OCI-LY7 (cell line): Measurements from ENCODE around the gene BANF1. TPM values are rescaled to one million over a fixed set of nuclear protein-coding genes. Genes with fewer than 3 reads are reported as not detected.

Source experiments
- BruUV-seq: library from RNA; stranded (reverse); fragments of 400-500 nt; replicated peaks from 2 replicates; lab custom pipeline; 2021; lab: Mats Ljungman, UMichigan
- CTCF ChIA-PET: fragments of 300-600 bp; sonication (Branson Sonifier 250); formaldehyde crosslinking; loops from one replicate; lab custom pipeline; 2022; ENCODE audit warnings: antibody characterized with exemption; ENCODE audit not compliant: unreplicated experiment; lab: Charles Lee
- POLR2A ChIA-PET: fragments of 300-600 bp; sonication (Branson Sonifier 250); formaldehyde crosslinking; loops from one replicate; lab custom pipeline; 2022; ENCODE audit warnings: antibody characterized with exemption; lab: Charles Lee
- DNase-seq: peaks from one replicate; pipeline ENCODE4 v3.0.0-alpha.2; 2015; ENCODE audit warnings: low spot score
- H2AFZ ChIP-seq: fragments of 200-600 bp; sonication (generic), shearing (Covaris generic); 2 replicates; pipeline ENCODE4 v1.6.1; 2014; ENCODE audit warnings: mild to moderate bottlenecking, antibody characterized with exemption, low read length, moderate library complexity
- H3K27ac ChIP-seq: fragments of 200-600 bp; sonication (generic); 2 replicates; pipeline ENCODE4 v1.5.1; 2014; ENCODE audit warnings: mixed run types, low read depth, mild to moderate bottlenecking, moderate library complexity, low read length, inconsistent platforms; ENCODE audit not compliant: poor library complexity, severe bottlenecking
- H3K36me3 ChIP-seq: fragments of 200-600 bp; sonication (generic); 2 replicates; pipeline ENCODE4 v1.6.1; 2014; ENCODE audit warnings: mild to moderate bottlenecking, antibody characterized with exemption, low read length, moderate library complexity, mixed read lengths; ENCODE audit not compliant: insufficient read depth
- H3K4me1 ChIP-seq: fragments of 200-600 bp; sonication (generic); 2 replicates; pipeline ENCODE4 v1.5.1; 2014; ENCODE audit warnings: mild to moderate bottlenecking, low read length; ENCODE audit not compliant: insufficient read depth, poor library complexity, severe bottlenecking
- H3K4me2 ChIP-seq: fragments of 200-600 bp; sonication (generic); 2 replicates; pipeline ENCODE4 v1.6.1; 2014; ENCODE audit warnings: mild to moderate bottlenecking, low read length
- H3K4me3 ChIP-seq: fragments of 200-600 bp; sonication (generic); 2 replicates; pipeline ENCODE4 v1.5.1; 2014; ENCODE audit warnings: mild to moderate bottlenecking, low read depth, low read length; ENCODE audit not compliant: poor library complexity, severe bottlenecking
- H3K79me2 ChIP-seq: fragments of 200-600 bp; sonication (generic); 2 replicates; pipeline ENCODE4 v1.6.1; 2016; ENCODE audit warnings: low read depth, mild to moderate bottlenecking, low read length, moderate library complexity, mixed read lengths; ENCODE audit not compliant: insufficient read depth
- H3K9me2 ChIP-seq: fragments of 200-600 bp; sonication (generic); 2 replicates; pipeline ENCODE4 v1.6.1; 2016; ENCODE audit warnings: mild to moderate bottlenecking, low read length, mixed read lengths; ENCODE audit not compliant: insufficient read depth
- H3K9me3 ChIP-seq: fragments of 200-600 bp; sonication (generic); 2 replicates; pipeline ENCODE4 v1.6.1; 2014; ENCODE audit warnings: mild to moderate bottlenecking, mixed run types, low read length, mixed read lengths
- H4K20me1 ChIP-seq: fragments of 200-600 bp; sonication (generic); 2 replicates; pipeline ENCODE4 v1.6.1; 2014; ENCODE audit warnings: mild to moderate bottlenecking, antibody characterized with exemption, low read length, moderate library complexity, mixed read lengths; ENCODE audit not compliant: insufficient read depth
- EZH2phosphoT487 ChIP-seq: fragments of 200-600 bp; sonication (generic); IDR thresholded peaks from 2 replicates; pipeline ENCODE4 v1.6.1; 2018; ENCODE audit warnings: low read depth, borderline replicate concordance, mild to moderate bottlenecking, mixed run types, antibody characterized with exemption, low read length, moderate library complexity, mixed read lengths
- intact Hi-C: fragments of 100-400 bp; cut with micrococcal nuclease; formaldehyde crosslinking; loops from one replicate; pipeline ENCODE4 v1.10.0; 2022; ENCODE audit not compliant: unreplicated experiment
- total RNA-seq, 2 experiments: library from RNA; depleted of rRNA in 1 of 2; stranded (reverse); fragments of >200 nt in 1 of 2; shearing (Covaris generic) in 1 of 2; gene quantifications; 2 replicates each; pipeline ENCODE4 v1.2.3, GENCODE V29; 2014 to 2022
- TF ChIP-seq, protein P1 (sequence below): fragments of 200-600 bp; sonication (generic); conservative IDR thresholded peaks from 2 replicates; pipeline ENCODE4 v1.5.1; 2014; ENCODE audit warnings: mild to moderate bottlenecking, antibody characterized with exemption, low read length, moderate library complexity, mixed read lengths

BANF1 gene
- total RNA-seq, 2 experiments from 2014 or later, result 82.2 to 317 TPM

DNA sequence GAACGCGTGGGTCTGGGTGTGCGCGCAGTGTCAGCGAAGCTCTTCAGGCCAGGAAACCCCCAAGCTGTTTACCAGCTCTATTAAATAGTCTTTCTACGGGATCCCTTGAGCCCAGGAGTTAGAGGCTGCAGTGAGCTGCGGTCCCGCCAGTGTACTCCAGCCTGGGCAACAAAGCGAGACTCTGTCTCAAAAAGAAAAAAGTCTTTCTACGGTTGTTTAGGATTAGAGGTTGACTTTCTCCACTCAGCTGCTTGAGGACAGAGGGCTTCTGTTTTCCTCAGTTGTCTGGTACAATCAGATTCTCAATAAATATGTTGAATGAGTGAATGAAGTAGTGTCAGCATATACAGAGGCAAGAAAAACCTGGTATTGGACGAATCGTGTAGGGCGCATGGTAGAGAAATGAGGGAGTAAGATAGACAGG, 40.1 kb upstream of the BANF1 start:
- Histone ChIP-seq H3K4me2 (peak overlapping the region; percentile 100), H3K9me2 (no peaks in the 10 kb centered on the region), H3K4me1 (peaks cover 18% of the 10 kb centered on the region), H3K36me3 (peaks cover 35% of the 10 kb centered on the region), H3K79me2 (peaks cover 27% of the 10 kb centered on the region), H2AFZ (no peak overlapping the region), H3K4me3 (peak overlapping the region; percentile 89), H3K9me3 (no peaks in the 10 kb centered on the region), H3K27ac (no peak overlapping the region), H4K20me1 (peaks cover 7% of the 10 kb centered on the region; the same call in 1 of the 2 replicates)
- BruUV-seq, result TSS peak; percentile 64
- TF ChIP-seq, protein P1, sequence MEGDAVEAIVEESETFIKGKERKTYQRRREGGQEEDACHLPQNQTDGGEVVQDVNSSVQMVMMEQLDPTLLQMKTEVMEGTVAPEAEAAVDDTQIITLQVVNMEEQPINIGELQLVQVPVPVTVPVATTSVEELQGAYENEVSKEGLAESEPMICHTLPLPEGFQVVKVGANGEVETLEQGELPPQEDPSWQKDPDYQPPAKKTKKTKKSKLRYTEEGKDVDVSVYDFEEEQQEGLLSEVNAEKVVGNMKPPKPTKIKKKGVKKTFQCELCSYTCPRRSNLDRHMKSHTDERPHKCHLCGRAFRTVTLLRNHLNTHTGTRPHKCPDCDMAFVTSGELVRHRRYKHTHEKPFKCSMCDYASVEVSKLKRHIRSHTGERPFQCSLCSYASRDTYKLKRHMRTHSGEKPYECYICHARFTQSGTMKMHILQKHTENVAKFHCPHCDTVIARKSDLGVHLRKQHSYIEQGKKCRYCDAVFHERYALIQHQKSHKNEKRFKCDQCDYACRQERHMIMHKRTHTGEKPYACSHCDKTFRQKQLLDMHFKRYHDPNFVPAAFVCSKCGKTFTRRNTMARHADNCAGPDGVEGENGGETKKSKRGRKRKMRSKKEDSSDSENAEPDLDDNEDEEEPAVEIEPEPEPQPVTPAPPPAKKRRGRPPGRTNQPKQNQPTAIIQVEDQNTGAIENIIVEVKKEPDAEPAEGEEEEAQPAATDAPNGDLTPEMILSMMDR, result no peak
- TF ChIP-seq EZH2phosphoT487, result no peak
- ChIA-PET POLR2A (interaction anchor here (0.6 kb wide), 2 partner anchors 105 to 396 kb away, joined by 5 to 6 read pairs; no protein-coding TSS in a partner anchor), CTCF (no interaction called here)
- intact Hi-C loops, result no loop called here
- no peak for DNase-seq

DNA sequence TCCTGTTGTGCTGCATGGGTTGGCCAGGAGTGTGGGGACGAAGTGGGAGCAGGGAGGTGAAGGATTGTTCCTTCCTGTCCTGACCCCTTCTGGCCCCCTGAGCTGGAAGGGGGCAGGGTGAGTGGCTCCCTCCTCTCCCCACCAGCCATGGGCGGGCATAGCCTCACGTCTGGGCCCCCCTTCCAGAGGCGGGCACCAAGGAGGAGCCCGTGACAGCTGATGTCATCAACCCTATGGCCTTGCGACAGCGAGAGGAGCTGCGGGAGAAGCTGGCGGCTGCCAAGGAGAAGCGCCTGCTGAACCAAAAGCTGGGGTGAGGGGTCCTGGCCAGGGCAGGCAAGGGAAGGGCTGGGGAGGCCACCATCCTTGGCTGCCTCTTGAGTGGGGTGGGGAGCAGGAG, 37.4 kb upstream of the BANF1 start:
- Histone ChIP-seq H3K36me3 (peaks cover 58% of the 10 kb centered on the region), H3K9me2 (no peaks in the 10 kb centered on the region), H3K9me3 (no peaks in the 10 kb centered on the region), H3K4me2 (no peak overlapping the region), H3K4me3 (no peak overlapping the region), H4K20me1 (peaks cover 7% of the 10 kb centered on the region; the same call in 1 of the 2 replicates), H3K27ac (no peak overlapping the region), H3K4me1 (peaks cover 16% of the 10 kb centered on the region), H3K79me2 (peaks cover 27% of the 10 kb centered on the region), H2AFZ (no peak overlapping the region)
- no peak for DNase-seq
- intact Hi-C loops, result no loop called here
- ChIA-PET POLR2A (no interaction called here), CTCF (no interaction called here)
- TF ChIP-seq, protein P1, result no peak
- TF ChIP-seq EZH2phosphoT487, result no peak
- BruUV-seq, result no TSS peak

DNA sequence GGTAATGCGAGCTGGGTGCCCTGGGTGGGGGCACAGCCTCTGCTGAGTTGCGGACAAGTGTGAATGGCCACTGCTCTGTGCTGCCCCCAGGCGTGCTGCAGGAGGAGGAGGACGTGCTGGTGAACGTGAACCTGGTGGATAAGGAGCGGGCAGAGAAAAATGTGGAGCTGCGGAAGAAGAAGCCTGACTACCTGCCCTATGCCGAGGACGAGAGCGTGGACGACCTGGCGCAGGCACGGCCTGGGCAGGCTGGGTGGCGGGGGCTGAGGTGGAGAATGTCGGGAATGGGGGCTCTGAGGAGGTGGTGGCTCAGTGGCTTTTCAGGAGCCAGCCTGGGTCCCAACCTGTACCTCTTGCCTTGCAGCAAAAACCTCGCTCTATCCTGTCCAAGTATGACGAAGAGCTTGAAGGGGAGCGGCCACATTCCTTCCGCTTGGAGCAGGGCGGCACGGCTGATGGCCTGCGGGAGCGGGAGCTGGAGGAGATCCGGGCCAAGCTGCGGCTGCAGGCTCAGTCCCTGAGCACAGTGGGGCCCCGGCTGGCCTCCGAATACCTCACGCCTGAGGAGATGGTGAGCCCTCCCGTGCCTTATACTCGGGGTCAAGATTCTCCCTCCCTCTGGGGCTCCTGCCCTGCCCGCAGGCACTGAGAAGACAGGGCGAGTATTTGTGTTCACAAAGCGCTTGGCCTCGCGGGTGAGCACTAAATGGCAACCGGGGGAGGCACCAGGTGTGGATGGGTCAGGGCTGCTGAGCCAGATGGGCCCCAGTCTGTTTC, 36.1 kb upstream of the BANF1 start:
- peaks cover 24% of the 10 kb centered on the region for H3K79me2 ChIP-seq
- CTCF ChIA-PET, result no interaction called here
- no peak overlapping the region for H3K4me3 ChIP-seq
- TF ChIP-seq, protein P1, result no peak
- no peak for TF ChIP-seq EZH2phosphoT487
- H3K27ac ChIP-seq, result no peak overlapping the region
- peaks cover 7% of the 10 kb centered on the region; the same call in 1 of the 2 replicates for H4K20me1 ChIP-seq
- H3K4me1 ChIP-seq, result peaks cover 11% of the 10 kb centered on the region
- no peaks in the 10 kb centered on the region for H3K9me2 ChIP-seq
- no peak overlapping the region for H3K4me2 ChIP-seq
- no peak for DNase-seq
- TSS peak; percentile 77 for BruUV-seq
- no peaks in the 10 kb centered on the region for H3K9me3 ChIP-seq
- H2AFZ ChIP-seq, result no peak overlapping the region
- intact Hi-C loops, result no loop called here
- POLR2A ChIA-PET, result no interaction called here
- peaks cover 65% of the 10 kb centered on the region for H3K36me3 ChIP-seq
